Breast epithelium (tissue), 4 donors: ENCODE data around the gene GPC2. TPM values are rescaled to one million over a fixed set of nuclear protein-coding genes. Genes with fewer than 3 reads are reported as not detected.
"Not testable (repeated sequence)": the region's sequence is repeated elsewhere in the genome, so short reads cannot be mapped to it uniquely, and the experiment has no call there.

ENCODE experiments used
- DNase-seq, 2 donors: peaks; one replicate each; pipeline ENCODE4 v3.0.0-alpha.2; 2019; ENCODE audit warnings: low spot score in 2 of 2
- H3K27ac ChIP-seq, 2 donors: fragments of 200-600 bp; sonication (generic) in 1 of 2; one replicate each; pipeline ENCODE4 v1.5.1; 2016 to 2019; ENCODE audit warnings: mild to moderate bottlenecking in 1 of 2
- H3K27me3 ChIP-seq, 2 donors: fragments of 200-600 bp; sonication (generic) in 1 of 2; one replicate each; pipeline versions ENCODE4 v1.5.1 to v1.6.0; 2017 to 2019; ENCODE audit warnings: control low read depth in 1 of 2, mild to moderate bottlenecking in 1 of 2
- H3K36me3 ChIP-seq: fragments of 200-600 bp; one replicate; pipeline ENCODE4 v1.5.1; 2019
- H3K4me1 ChIP-seq, 2 donors: fragments of 200-600 bp; sonication (generic); one replicate each; pipeline ENCODE4 v1.5.1; 2016 to 2019; ENCODE audit warnings: control low read depth in 1 of 2
- H3K4me3 ChIP-seq, 3 donors: fragments of 200-600 bp; sonication (generic); 1 replicate in 2 of 3; 2 replicates in 1 of 3; pipeline ENCODE4 v1.5.1; 2016 to 2019; ENCODE audit warnings: mild to moderate bottlenecking in 3 of 3, moderate library complexity in 2 of 3
- H3K9me3 ChIP-seq, 2 donors: fragments of 200-600 bp; sonication (generic) in 1 of 2; one replicate each; pipeline ENCODE4 v1.5.1; 2016 to 2019; ENCODE audit warnings: control low read depth in 1 of 2
- CTCF ChIP-seq, 3 donors: fragments of 450-650 bp; IDR thresholded peaks; one replicate each; pipeline ENCODE4 v1.5.1; 2016 to 2017; ENCODE audit warnings: antibody characterized with exemption in 3 of 3, mild to moderate bottlenecking in 3 of 3, moderate library complexity in 3 of 3
- POLR2A ChIP-seq: fragments of 450-650 bp; IDR thresholded peaks from one replicate; pipeline ENCODE4 v1.6.1; 2016; ENCODE audit warnings: antibody characterized with exemption, mild to moderate bottlenecking, moderate library complexity
- POLR2AphosphoS5 ChIP-seq, 3 donors: sonication (generic); formaldehyde crosslinking; IDR thresholded peaks; one replicate each; pipeline ENCODE4 v1.6.1; 2017; ENCODE audit warnings: antibody characterized with exemption in 3 of 3
- intact Hi-C: fragments of 100-400 bp; cut with DNase I; formaldehyde crosslinking; loops from one replicate; pipeline ENCODE4 v1.15.1; 2023; ENCODE audit warnings: low total_unique reads
- total RNA-seq, 3 donors: library from RNA; depleted of rRNA; stranded (reverse); fragments of >200 nt; gene quantifications; one replicate each; pipeline ENCODE4 v1.1.0, GENCODE V29; 2016

The GPC2 gene
- total RNA-seq, 3 donors from 2014 or later = 1.4 to 3.6 (median 3.4) TPM

GRCh38 chr7:100130608-100131453 lies 46.4 kb downstream of the GPC2 start:
- Histone ChIP-seq H3K27me3 (no peaks in the 10 kb centered on the region), H3K9me3 (no peaks in the 10 kb centered on the region), H3K4me3 (peak overlapping the region in 2 of 3 donors; percentile 26 to 51), H3K36me3 (no peaks in the 10 kb centered on the region), H3K4me1 (no peaks in the 10 kb centered on the region), H3K27ac (no peak overlapping the region)
- intact Hi-C loops = no loop called here
- TF ChIP-seq POLR2AphosphoS5 (IDR thresholded peaks at IDR 0.05) (no peak), POLR2A (no peak), CTCF (IDR thresholded peaks at IDR 0.05) (peak; percentile 77 to 91 (median 85))
- DNase-seq = peak; percentile 52 to 83

GRCh38 chr7:100130220-100130607 lies 47.0 kb downstream of the GPC2 start:
- intact Hi-C loops, H3K9me3 ChIP-seq, H3K4me1 ChIP-seq, H3K36me3 ChIP-seq, H3K27ac ChIP-seq, H3K27me3 ChIP-seq, H3K4me3 ChIP-seq, DNase-seq: not testable (repeated sequence)

GRCh38 chr7:100128637-100128963 lies 48.6 kb downstream of the GPC2 start:
- no peak for DNase-seq
- Histone ChIP-seq H3K4me3 (peak overlapping the region in 1 of 3 donors; percentile 94), H3K9me3 (no peaks in the 10 kb centered on the region), H3K27ac (no peak overlapping the region), H3K27me3 (no peaks in the 10 kb centered on the region), H3K4me1 (no peaks in the 10 kb centered on the region), H3K36me3 (no peaks in the 10 kb centered on the region)
- intact Hi-C loops = no loop called here
- TF ChIP-seq POLR2A (no peak), CTCF (IDR thresholded peaks at IDR 0.05) (no peak), POLR2AphosphoS5 (IDR thresholded peaks at IDR 0.05) (no peak)

GRCh38 chr7:100127866-100128636 lies 49.1 kb downstream of the GPC2 start:
- Histone ChIP-seq H3K27me3 (no peaks in the 10 kb centered on the region), H3K4me3 (peak overlapping the region; percentile 88 to 94 (median 90)), H3K4me1 (no peaks in the 10 kb centered on the region), H3K36me3 (no peaks in the 10 kb centered on the region), H3K27ac (peak overlapping the region; percentile 98 to 99), H3K9me3 (no peaks in the 10 kb centered on the region)
- intact Hi-C loops = no loop called here
- no peak for DNase-seq
- TF ChIP-seq POLR2AphosphoS5 (IDR thresholded peaks at IDR 0.05) (no peak), CTCF (IDR thresholded peaks at IDR 0.05) (no peak), POLR2A (no peak)

- peak within 1 kb of the TSS; percentile 98 to 99 for H3K27ac ChIP-seq
- no peaks in the 10 kb centered on the region for H3K4me1 ChIP-seq
- no peaks in the 10 kb centered on the region for H3K27me3 ChIP-seq
- TF ChIP-seq POLR2AphosphoS5 (IDR thresholded peaks at IDR 0.05) = peak; percentile 84 to 95 (median 85)
- TF ChIP-seq CTCF (IDR thresholded peaks at IDR 0.05) = no peak
- peak; percentile 32 for TF ChIP-seq POLR2A
- DNase-seq = peak; percentile 74 to 90
- H3K36me3 ChIP-seq = no peaks in the 10 kb centered on the region
- peak within 1 kb of the TSS; percentile 88 to 94 (median 90) for H3K4me3 ChIP-seq
- intact Hi-C loops = no loop called here
- no peaks in the 10 kb centered on the region for H3K9me3 ChIP-seq
Measured at GRCh38 chr7:100126931-100127865, 50.0 kb downstream of the GPC2 start, which contains the start of gene MBLAC1. Gene MBLAC1, plus strand, starts transcription at chr7:100126967. Its CDS starts 429 bp downstream, at chr7:100127396.
